ENCODE results near the gene NEK1. TPM values are rescaled to one million over a fixed set of nuclear protein-coding genes. Genes with fewer than 3 reads are reported as not detected.

NEK1 gene
- total and polyA plus RNA-seq, 2 donors (not counting 3 experiments of a cell fraction or from before 2014, with no cell fraction given): 2.6 to 10.1 TPM

- no peak overlapping the region for H3K4me3 ChIP-seq (replicated peaks in 1 of 3; ENCODE audit: insufficient read depth in 1 of 3, low read depth in 1 of 3, low read length in 3 of 3)
- H3K9me3 ChIP-seq (replicated peaks; ENCODE audit: control insufficient read depth, insufficient read depth, low read length): no peaks in the 10 kb centered on the region
- H3K4me2 ChIP-seq (ENCODE audit: insufficient read depth, low read length): no peak overlapping the region
- POLR2A ChIA-PET: no interaction called here
- no peaks in the 10 kb centered on the region for H3K9me1 ChIP-seq (replicated peaks; ENCODE audit: control insufficient read depth, extremely low read depth, insufficient read depth, low read length)
- BruUV-seq (replicated peaks): no TSS peak
- no peak overlapping the region for H3K9ac ChIP-seq (replicated peaks; ENCODE audit: extremely low read depth, insufficient read depth, low read length)
- no peaks in the 10 kb centered on the region for H3K36me3 ChIP-seq (ENCODE audit: control insufficient read depth in 2 of 2, extremely low read depth in 1 of 2, insufficient read depth in 2 of 2, low read length in 2 of 2)
- FAIRE-seq (no peak), DNase-seq (ENCODE audit: low read depth, low spot score) (no peak)
- H3K79me2 ChIP-seq (ENCODE audit: control insufficient read depth, insufficient read depth, low read length): no peaks in the 10 kb centered on the region
- dilution Hi-C loops (cut with MboI; ENCODE audit: extremely low pct_ligation_motif_present, low sequenced_read_pairs): no loop called here
- H3K27ac ChIP-seq (ENCODE audit: insufficient read depth, low read depth, low read length): no peak overlapping the region
- H2AFZ ChIP-seq (ENCODE audit: low read depth, low read length): no peak overlapping the region
- H3K27me3 ChIP-seq (ENCODE audit: control insufficient read depth in 2 of 2, insufficient read depth in 2 of 2, low read length in 2 of 2): no peaks in the 10 kb centered on the region
- intact Hi-C loops (cut with micrococcal nuclease): no loop called here
- CTCF ChIA-PET: no interaction called here
- no peaks in the 10 kb centered on the region for H3K4me1 ChIP-seq (ENCODE audit: control insufficient read depth, extremely low read depth, insufficient read depth, low read length)
- H4K20me1 ChIP-seq (replicated peaks; ENCODE audit: control insufficient read depth, extremely low read depth, insufficient read depth, low read length): no peaks in the 10 kb centered on the region
- TF ChIP-seq POLR2A (IDR thresholded peaks at IDR 0.05; ENCODE audit: low read depth, low read length): no peak
Observed at GRCh38 chr4:169412046-169412445, 200.3 kb downstream of the NEK1 start.

GRCh38 chr4:169410839-169411770 lies 201.3 kb downstream of the NEK1 start:
- Histone ChIP-seq H3K36me3 (ENCODE audit: control insufficient read depth in 2 of 2, extremely low read depth in 1 of 2, insufficient read depth in 2 of 2, low read length in 2 of 2) (no peaks in the 10 kb centered on the region), H3K4me1 (ENCODE audit: control insufficient read depth, extremely low read depth, insufficient read depth, low read length) (no peaks in the 10 kb centered on the region), H3K9me3 (replicated peaks; ENCODE audit: control insufficient read depth, insufficient read depth, low read length) (no peaks in the 10 kb centered on the region), H3K4me3 (replicated peaks in 1 of 3; ENCODE audit: insufficient read depth in 1 of 3, low read depth in 1 of 3, low read length in 3 of 3) (no peak overlapping the region), H3K9me1 (replicated peaks; ENCODE audit: control insufficient read depth, extremely low read depth, insufficient read depth, low read length) (no peaks in the 10 kb centered on the region), H3K27ac (ENCODE audit: insufficient read depth, low read depth, low read length) (no peak overlapping the region), H3K27me3 (ENCODE audit: control insufficient read depth in 2 of 2, insufficient read depth in 2 of 2, low read length in 2 of 2) (no peaks in the 10 kb centered on the region), H4K20me1 (replicated peaks; ENCODE audit: control insufficient read depth, extremely low read depth, insufficient read depth, low read length) (no peaks in the 10 kb centered on the region), H3K79me2 (ENCODE audit: control insufficient read depth, insufficient read depth, low read length) (no peaks in the 10 kb centered on the region), H2AFZ (ENCODE audit: low read depth, low read length) (no peak overlapping the region), H3K9ac (replicated peaks; ENCODE audit: extremely low read depth, insufficient read depth, low read length) (no peak overlapping the region), H3K4me2 (ENCODE audit: insufficient read depth, low read length) (no peak overlapping the region)
- intact Hi-C loops (cut with micrococcal nuclease) (no loop called here), dilution Hi-C loops (cut with MboI; ENCODE audit: extremely low pct_ligation_motif_present, low sequenced_read_pairs) (no loop called here)
- TF ChIP-seq FOS (IDR thresholded peaks at IDR 0.05; ENCODE audit: borderline replicate concordance, insufficient read depth, low read length): no peak
- no peak for TF ChIP-seq EZH2 (IDR thresholded peaks at IDR 0.05; ENCODE audit: borderline replicate concordance, low read depth, low read length, severe bottlenecking)
- no peak for TF ChIP-seq POLR2A (IDR thresholded peaks at IDR 0.05; ENCODE audit: low read depth, low read length)
- TF ChIP-seq POLR2AphosphoS5 (IDR thresholded peaks at IDR 0.05; ENCODE audit: insufficient read depth, low read depth, low read length): no peak
- no peak for TF ChIP-seq CTCF (IDR thresholded peaks at IDR 0.05; ENCODE audit: extremely low read depth in 1 of 2, insufficient read depth in 1 of 2, low read depth in 1 of 2, low read length in 2 of 2)
- no peak for TF ChIP-seq MYC (IDR thresholded peaks at IDR 0.05; ENCODE audit: low read depth, low read length)
- TF ChIP-seq MAX (IDR thresholded peaks at IDR 0.05; ENCODE audit: insufficient read depth, insufficient read length): no peak
- FAIRE-seq (no peak), DNase-seq (ENCODE audit: low read depth, low spot score) (peak; percentile 18)
- no TSS peak for BruUV-seq (replicated peaks)
- CTCF ChIA-PET: interaction anchor here (1.2 kb wide), 1 partner anchor 12 kb away, joined by 4 read pairs; no protein-coding TSS in a partner anchor
- POLR2A ChIA-PET: no interaction called here

All from endothelial cell of umbilical vein (primary cell).